ENCODE results near the gene C12orf60. TPM values are rescaled to one million over a fixed set of nuclear protein-coding genes. Genes with fewer than 3 reads are reported as not detected.
A peak's percentile ranks its signal among the peaks of the same experiment; 100 is the strongest.
"Not testable (repeated sequence)": the region's sequence is repeated elsewhere in the genome, so short reads cannot be mapped to it uniquely, and the experiment has no call there.

C12orf60 gene, protein sequence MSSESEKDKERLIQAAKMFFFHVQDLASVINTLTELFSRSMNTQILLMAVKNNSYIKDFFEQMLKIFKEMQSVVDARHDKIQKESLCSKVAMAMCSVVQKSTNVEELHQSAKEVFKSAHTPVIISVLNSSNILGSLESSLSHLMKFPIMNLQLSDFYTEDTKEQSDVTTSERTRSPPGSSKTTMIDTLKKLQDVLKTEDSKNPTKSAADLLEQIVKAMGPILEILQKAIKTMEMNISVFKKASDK
- 4.7 and 4.9 TPM in 2 replicates for total RNA-seq

DNA sequence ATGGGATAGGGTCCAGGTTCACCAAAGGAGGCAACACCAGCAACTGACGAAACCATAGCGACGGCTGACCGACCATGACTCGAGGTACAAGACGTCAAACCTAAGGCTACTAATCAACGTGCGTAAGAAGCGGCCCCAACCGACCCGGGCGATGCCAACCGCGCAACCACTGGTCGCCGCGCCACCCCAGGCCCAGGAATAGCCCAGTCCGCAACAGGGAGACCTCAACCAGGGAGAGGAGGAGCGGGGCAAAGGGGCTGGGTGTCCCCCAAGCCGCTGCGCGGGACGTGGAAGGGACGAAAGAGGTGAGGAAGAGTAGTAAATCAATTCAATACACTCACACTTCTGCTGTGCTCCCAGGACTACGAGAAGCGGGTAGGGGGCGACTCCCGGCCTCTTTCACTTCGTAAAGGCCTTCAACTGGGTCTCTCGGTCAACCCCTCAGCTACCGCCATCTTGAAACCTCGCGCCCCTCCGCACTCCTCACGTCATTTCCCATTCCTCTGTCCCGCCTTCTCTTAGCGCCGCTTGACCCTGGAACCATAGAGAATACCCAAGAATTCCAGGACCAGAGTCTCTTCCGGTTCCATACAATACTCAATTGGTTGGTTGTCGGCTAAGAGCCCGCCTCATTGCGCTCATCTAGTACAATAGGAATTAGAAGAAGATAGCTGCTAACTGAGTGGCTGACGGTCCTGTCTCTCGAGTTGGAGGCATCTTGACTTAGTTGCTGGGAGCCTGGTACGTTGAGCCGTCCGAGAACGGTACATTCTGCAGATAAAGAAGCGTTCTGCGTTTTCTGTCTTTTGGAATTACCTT is at the start of gene C12orf60, which contains the start of gene WBP11:
C12orf60 (plus strand) TSS at position 660 of the 819 bp plus-strand sequence. CDS start 19,266 bp downstream, outside the sequence.
WBP11 (minus strand) TSS at position 468 of the 819 bp plus-strand sequence. CDS start 2,095 bp downstream, outside the sequence.
- no peaks in the 10 kb centered on the region for H3K36me3 ChIP-seq (ENCODE audit: control insufficient read depth, insufficient read depth, low read length)
- H3K4me3 ChIP-seq (ENCODE audit: low read depth, low read length) = peak within 1 kb of the TSS; percentile 99
- no peaks in the 10 kb centered on the region for H3K27me3 ChIP-seq (ENCODE audit: control insufficient read depth, insufficient read depth, low read length)
- peak; percentile 98 for DNase-seq (ENCODE audit: low read depth)
- TF ChIP-seq, protein P1, sequence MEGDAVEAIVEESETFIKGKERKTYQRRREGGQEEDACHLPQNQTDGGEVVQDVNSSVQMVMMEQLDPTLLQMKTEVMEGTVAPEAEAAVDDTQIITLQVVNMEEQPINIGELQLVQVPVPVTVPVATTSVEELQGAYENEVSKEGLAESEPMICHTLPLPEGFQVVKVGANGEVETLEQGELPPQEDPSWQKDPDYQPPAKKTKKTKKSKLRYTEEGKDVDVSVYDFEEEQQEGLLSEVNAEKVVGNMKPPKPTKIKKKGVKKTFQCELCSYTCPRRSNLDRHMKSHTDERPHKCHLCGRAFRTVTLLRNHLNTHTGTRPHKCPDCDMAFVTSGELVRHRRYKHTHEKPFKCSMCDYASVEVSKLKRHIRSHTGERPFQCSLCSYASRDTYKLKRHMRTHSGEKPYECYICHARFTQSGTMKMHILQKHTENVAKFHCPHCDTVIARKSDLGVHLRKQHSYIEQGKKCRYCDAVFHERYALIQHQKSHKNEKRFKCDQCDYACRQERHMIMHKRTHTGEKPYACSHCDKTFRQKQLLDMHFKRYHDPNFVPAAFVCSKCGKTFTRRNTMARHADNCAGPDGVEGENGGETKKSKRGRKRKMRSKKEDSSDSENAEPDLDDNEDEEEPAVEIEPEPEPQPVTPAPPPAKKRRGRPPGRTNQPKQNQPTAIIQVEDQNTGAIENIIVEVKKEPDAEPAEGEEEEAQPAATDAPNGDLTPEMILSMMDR (IDR thresholded peaks at IDR 0.05; ENCODE audit: insufficient read depth, low read length, poor library complexity, severe bottlenecking) = no peak

DNA sequence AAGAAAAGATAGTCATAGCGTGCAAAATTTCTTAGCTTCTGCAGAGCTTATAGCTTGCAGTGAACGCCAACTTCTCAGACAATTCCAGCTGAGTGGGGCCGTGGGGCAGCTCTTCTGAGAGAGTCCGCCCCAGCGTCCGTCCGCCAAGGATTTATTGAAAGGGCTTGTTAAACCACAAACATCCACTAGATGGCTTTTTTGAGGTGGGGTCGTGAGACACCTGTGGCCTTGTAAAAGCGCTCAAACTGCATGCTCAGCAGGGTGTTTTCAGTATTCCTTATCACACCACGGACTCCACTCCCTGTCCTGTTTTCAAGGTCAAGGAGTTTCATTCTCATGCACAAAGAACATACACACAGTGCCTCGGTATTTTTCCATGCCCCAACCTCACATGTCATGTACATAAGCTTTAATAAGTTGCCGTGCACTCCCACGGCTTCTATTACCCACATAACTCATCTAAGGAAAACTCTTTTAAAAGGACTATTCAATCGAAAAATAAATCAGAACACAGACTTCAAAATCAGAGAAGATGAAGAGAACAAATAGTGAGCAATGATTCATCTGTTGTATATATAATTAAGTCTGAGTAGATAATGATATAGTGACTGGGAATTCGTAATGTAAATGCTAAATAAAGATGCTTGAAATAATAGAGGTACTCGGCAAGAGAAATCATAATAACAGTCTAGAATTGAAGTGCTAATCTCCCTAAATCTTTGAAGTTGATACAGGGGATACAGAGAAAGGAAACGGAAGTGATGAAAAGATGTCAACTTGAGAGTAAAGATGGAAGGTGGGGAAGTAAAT is 46.9 kb upstream of the C12orf60 start:
- DNase-seq (ENCODE audit: low read depth) = no peak
- no peak overlapping the region for H3K4me3 ChIP-seq (ENCODE audit: low read depth, low read length)

DNA sequence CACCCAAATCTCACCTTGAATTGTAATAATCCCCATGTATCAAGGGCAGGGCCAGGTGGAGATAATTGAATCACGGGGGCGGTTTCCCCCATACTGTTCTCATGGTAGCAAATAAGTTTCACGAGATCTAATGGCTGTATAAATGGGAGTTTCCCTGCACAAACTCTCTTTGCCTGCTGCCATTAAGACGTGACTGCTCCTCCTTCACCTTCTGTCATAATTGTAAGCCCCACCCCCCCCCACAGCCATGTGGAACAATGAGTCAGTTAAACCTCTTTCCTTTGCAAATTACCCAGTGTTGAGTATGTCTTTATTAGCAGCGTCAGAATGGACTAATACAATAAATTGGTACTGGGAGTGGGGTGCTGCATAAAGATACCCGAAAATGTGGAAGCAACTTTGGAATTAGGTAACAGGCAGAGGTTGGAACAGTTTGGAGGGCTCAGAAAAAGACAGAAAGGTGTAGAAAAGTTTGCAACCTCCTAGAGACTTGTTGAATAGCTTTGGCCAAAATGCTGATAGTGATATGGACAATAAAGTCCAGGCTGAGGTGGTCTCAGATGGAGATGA is 43.7 kb upstream of the C12orf60 start:
- not testable (repeated sequence) for H3K27me3 ChIP-seq (ENCODE audit: control insufficient read depth, insufficient read depth, low read length); DNase-seq (ENCODE audit: low read depth); H3K4me3 ChIP-seq (ENCODE audit: low read depth, low read length); H3K36me3 ChIP-seq (ENCODE audit: control insufficient read depth, insufficient read depth, low read length)

More for the DNA sequence above, 46.9 kb upstream of the C12orf60 start:
- H3K27me3 ChIP-seq (ENCODE audit: control insufficient read depth, insufficient read depth, low read length) = no peaks in the 10 kb centered on the region
- H3K36me3 ChIP-seq (ENCODE audit: control insufficient read depth, insufficient read depth, low read length) = no peaks in the 10 kb centered on the region
- TF ChIP-seq, protein P1 (IDR thresholded peaks at IDR 0.05; ENCODE audit: insufficient read depth, low read length, poor library complexity, severe bottlenecking) = peak; percentile 30

DNA sequence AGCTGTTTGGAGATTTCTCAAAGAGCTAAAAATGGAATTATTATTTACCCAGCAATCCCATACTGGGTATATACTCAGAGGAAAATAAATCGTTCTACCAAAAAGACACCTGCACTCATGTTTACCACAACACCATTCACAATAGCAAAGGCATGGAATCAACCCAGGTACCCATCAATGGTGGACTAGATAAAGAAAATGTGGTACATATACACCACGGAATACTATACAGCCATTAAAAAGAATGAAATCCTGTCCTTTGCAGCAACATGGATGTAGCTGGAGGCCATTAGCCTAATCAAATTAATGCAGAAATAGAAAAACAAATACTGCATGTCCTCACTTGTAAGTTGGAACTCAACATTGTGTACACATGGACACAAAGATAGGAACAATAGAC is 38.1 kb upstream of the C12orf60 start:
- no peaks in the 10 kb centered on the region for H3K36me3 ChIP-seq (ENCODE audit: control insufficient read depth, insufficient read depth, low read length)
- no peak for DNase-seq (ENCODE audit: low read depth)
- no peak overlapping the region for H3K4me3 ChIP-seq (ENCODE audit: low read depth, low read length)

DNA sequence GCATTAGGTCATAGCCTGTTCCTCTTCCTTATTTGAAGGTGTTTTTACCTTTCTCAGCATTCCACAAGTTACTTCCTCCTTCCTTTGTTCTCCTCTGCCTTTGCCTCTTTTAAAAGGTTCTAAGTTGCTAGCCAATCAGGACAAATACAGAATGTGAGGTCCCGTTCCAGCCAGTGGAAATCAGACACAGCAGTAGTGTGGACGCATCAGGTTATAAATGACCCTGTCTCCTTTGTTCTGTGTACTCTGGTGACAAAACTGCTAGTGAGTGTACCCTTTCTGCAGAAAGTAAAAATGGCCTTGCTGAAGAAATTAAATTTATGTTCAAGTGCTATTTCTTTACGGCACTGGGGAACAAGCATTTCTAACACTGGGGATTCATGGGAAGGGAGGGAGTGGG is 37.5 kb upstream of the C12orf60 start:
- H3K27me3 ChIP-seq (ENCODE audit: control insufficient read depth, insufficient read depth, low read length); H3K4me3 ChIP-seq (ENCODE audit: low read depth, low read length); H3K36me3 ChIP-seq (ENCODE audit: control insufficient read depth, insufficient read depth, low read length); DNase-seq (ENCODE audit: low read depth): not testable (repeated sequence)

More for the DNA sequence above, 38.1 kb upstream of the C12orf60 start:
- TF ChIP-seq, protein P1 (IDR thresholded peaks at IDR 0.05; ENCODE audit: insufficient read depth, low read length, poor library complexity, severe bottlenecking) = no peak
- no peaks in the 10 kb centered on the region for H3K27me3 ChIP-seq (ENCODE audit: control insufficient read depth, insufficient read depth, low read length)

DNA sequence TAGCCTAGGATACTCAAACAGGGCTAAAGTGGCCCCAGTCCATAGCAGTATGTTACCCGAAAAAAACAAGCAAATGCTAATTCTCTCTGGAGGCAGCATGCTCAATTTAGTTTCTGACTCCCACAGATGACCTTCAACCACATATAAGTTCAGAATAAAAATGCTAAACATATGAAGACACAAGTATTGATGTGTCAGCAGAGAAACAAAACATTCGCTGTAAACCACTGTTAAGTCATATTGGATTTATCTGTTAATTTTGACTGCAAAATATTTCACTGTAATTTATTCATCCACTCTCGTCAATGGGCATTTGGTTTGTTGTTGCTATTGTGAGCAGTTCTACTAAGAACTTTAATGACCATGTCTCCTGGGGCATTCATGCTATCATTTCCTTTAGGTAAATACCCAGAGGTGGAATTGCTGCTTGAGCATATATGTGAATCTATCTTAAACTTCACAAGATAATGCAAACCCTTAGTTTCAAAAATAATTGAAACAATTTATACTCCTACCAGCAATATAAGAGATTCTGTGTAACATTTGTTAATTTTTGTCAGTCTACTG is 36.7 kb upstream of the C12orf60 start:
- TF ChIP-seq, protein P1 (IDR thresholded peaks at IDR 0.05; ENCODE audit: insufficient read depth, low read length, poor library complexity, severe bottlenecking) = no peak
- no peak overlapping the region for H3K4me3 ChIP-seq (ENCODE audit: low read depth, low read length)

More for the DNA sequence above, 36.7 kb upstream of the C12orf60 start:
- no peaks in the 10 kb centered on the region for H3K36me3 ChIP-seq (ENCODE audit: control insufficient read depth, insufficient read depth, low read length)
- DNase-seq (ENCODE audit: low read depth) = no peak
- no peaks in the 10 kb centered on the region for H3K27me3 ChIP-seq (ENCODE audit: control insufficient read depth, insufficient read depth, low read length)

Data from kidney epithelial cell (primary cell).